ENCODE results near the gene CIDEB. TPM values are rescaled to one million over a fixed set of nuclear protein-coding genes. Genes with fewer than 3 reads are reported as not detected.

The CIDEB gene
- total RNA-seq, 1 experiment from 2014 or later: 0.48 TPM

- in situ Hi-C loops (cut with HindIII; ENCODE audit: low pct_unique_long_range_greater_than_20kb, low sequenced_read_pairs): no loop called here
- no peak for DNase-seq (ENCODE audit: low read depth, low spot score)
These were observed 39.6 kb downstream of the CIDEB start for GRCh38 chr14:24268225-24268624.

- in situ Hi-C loops (cut with HindIII; ENCODE audit: low pct_unique_long_range_greater_than_20kb, low sequenced_read_pairs): no loop called here
- no peak for DNase-seq (ENCODE audit: low read depth, low spot score)
These were observed 40.3 kb downstream of the CIDEB start for GRCh38 chr14:24267516-24267915.

- in situ Hi-C loops (cut with HindIII; ENCODE audit: low pct_unique_long_range_greater_than_20kb, low sequenced_read_pairs): no loop called here
- DNase-seq (ENCODE audit: low read depth, low spot score): no peak
These were observed 41.2 kb downstream of the CIDEB start for GRCh38 chr14:24266344-24267244.

- in situ Hi-C loops (cut with HindIII; ENCODE audit: low pct_unique_long_range_greater_than_20kb, low sequenced_read_pairs): no loop called here
These were observed 43.5 kb downstream of the CIDEB start for GRCh38 chr14:24264298-24264697.

GRCh38 chr14:24263848-24264247, 43.9 kb downstream of the CIDEB start:
- in situ Hi-C loops (cut with HindIII; ENCODE audit: low pct_unique_long_range_greater_than_20kb, low sequenced_read_pairs): no loop called here
- no peak for DNase-seq (ENCODE audit: low read depth, low spot score)

More at GRCh38 chr14:24264298-24264697, 43.5 kb downstream of the CIDEB start:
- no peak for DNase-seq (ENCODE audit: low read depth, low spot score)

GRCh38 chr14:24262821-24263733, 44.7 kb downstream of the CIDEB start, which contains the start of gene TGM1:
TGM1 (minus strand) TSS chr14:24263177; CDS start chr14:24262352, 825 bp downstream.
- DNase-seq (ENCODE audit: low read depth, low spot score): no peak
- in situ Hi-C loops (cut with HindIII; ENCODE audit: low pct_unique_long_range_greater_than_20kb, low sequenced_read_pairs): no loop called here

GRCh38 chr14:24261969-24262327, 45.8 kb downstream of the CIDEB start:
- in situ Hi-C loops (cut with HindIII; ENCODE audit: low pct_unique_long_range_greater_than_20kb, low sequenced_read_pairs): no loop called here

GRCh38 chr14:24261256-24261968, 46.4 kb downstream of the CIDEB start:
- no peak for DNase-seq (ENCODE audit: low read depth, low spot score)
- in situ Hi-C loops (cut with HindIII; ENCODE audit: low pct_unique_long_range_greater_than_20kb, low sequenced_read_pairs): no loop called here

More at GRCh38 chr14:24261969-24262327, 45.8 kb downstream of the CIDEB start:
- DNase-seq (ENCODE audit: low read depth, low spot score): no peak

GRCh38 chr14:24260780-24261157, 47.0 kb downstream of the CIDEB start:
- in situ Hi-C loops (cut with HindIII; ENCODE audit: low pct_unique_long_range_greater_than_20kb, low sequenced_read_pairs): no loop called here

GRCh38 chr14:24260026-24260779, 47.6 kb downstream of the CIDEB start:
- in situ Hi-C loops (cut with HindIII; ENCODE audit: low pct_unique_long_range_greater_than_20kb, low sequenced_read_pairs): no loop called here
- no peak for DNase-seq (ENCODE audit: low read depth, low spot score)

More at GRCh38 chr14:24260780-24261157, 47.0 kb downstream of the CIDEB start:
- DNase-seq (ENCODE audit: low read depth, low spot score): no peak

- DNase-seq (ENCODE audit: low read depth, low spot score): no peak
- in situ Hi-C loops (cut with HindIII; ENCODE audit: low pct_unique_long_range_greater_than_20kb, low sequenced_read_pairs): no loop called here
These were observed 48.3 kb downstream of the CIDEB start for GRCh38 chr14:24259282-24260025.

- DNase-seq (ENCODE audit: low read depth, low spot score): no peak
These were observed 49.1 kb downstream of the CIDEB start for GRCh38 chr14:24258548-24259265.

GRCh38 chr14:24258119-24258518, 49.7 kb downstream of the CIDEB start:
- DNase-seq (ENCODE audit: low read depth, low spot score): no peak
- in situ Hi-C loops (cut with HindIII; ENCODE audit: low pct_unique_long_range_greater_than_20kb, low sequenced_read_pairs): no loop called here

More at GRCh38 chr14:24258548-24259265, 49.1 kb downstream of the CIDEB start:
- in situ Hi-C loops (cut with HindIII; ENCODE audit: low pct_unique_long_range_greater_than_20kb, low sequenced_read_pairs): no loop called here

- in situ Hi-C loops (cut with HindIII; ENCODE audit: low pct_unique_long_range_greater_than_20kb, low sequenced_read_pairs): no loop called here
- no peak for DNase-seq (ENCODE audit: low read depth, low spot score)
These were observed 50.8 kb downstream of the CIDEB start for GRCh38 chr14:24256960-24257359.

- in situ Hi-C loops (cut with HindIII; ENCODE audit: low pct_unique_long_range_greater_than_20kb, low sequenced_read_pairs): no loop called here
- no peak for DNase-seq (ENCODE audit: low read depth, low spot score)
These were observed 51.7 kb downstream of the CIDEB start for GRCh38 chr14:24255931-24256711.

All from SK-MEL-5 (cell line).